ENCODE measurements around the gene SORCS3. TPM values are rescaled to one million over a fixed set of nuclear protein-coding genes. Genes with fewer than 3 reads are reported as not detected.
"Not testable (repeated sequence)": the region's sequence is repeated elsewhere in the genome, so short reads cannot be mapped to it uniquely, and the experiment has no call there.

SORCS3 gene
- total RNA-seq, 1 donor from 2014 or later, result 3.6 TPM

- intact Hi-C loops (cut with DNase I), result no loop called here
- no peak for ATAC-seq
- no peak for DNase-seq (ENCODE audit: low spot score)
Observed at GRCh38 chr10:104681485-104681884, 40.4 kb downstream of the SORCS3 start.

- ATAC-seq, result no peak
- DNase-seq (ENCODE audit: low spot score), result no peak
- intact Hi-C loops (cut with DNase I), result no loop called here
Observed at GRCh38 chr10:104683567-104683966, 42.5 kb downstream of the SORCS3 start.

- intact Hi-C loops (cut with DNase I), result no loop called here
- no peak for DNase-seq (ENCODE audit: low spot score)
- no peak for ATAC-seq
Observed at GRCh38 chr10:104686829-104687228, 45.7 kb downstream of the SORCS3 start.

GRCh38 chr10:104688251-104689042, 47.4 kb downstream of the SORCS3 start:
- no peak for ATAC-seq
- no peak for DNase-seq (ENCODE audit: low spot score)
- intact Hi-C loops (cut with DNase I), result no loop called here

- intact Hi-C loops (cut with DNase I), result no loop called here
- no peak for DNase-seq (ENCODE audit: low spot score)
- no peak for ATAC-seq
Observed at GRCh38 chr10:104689105-104689504, 48.0 kb downstream of the SORCS3 start.

GRCh38 chr10:104689547-104689946, 48.5 kb downstream of the SORCS3 start:
- DNase-seq (ENCODE audit: low spot score) (no peak), ATAC-seq (no peak)
- intact Hi-C loops (cut with DNase I), result no loop called here

GRCh38 chr10:104690101-104690500, 49.0 kb downstream of the SORCS3 start:
- intact Hi-C loops (cut with DNase I), result no loop called here
- no peak for DNase-seq (ENCODE audit: low spot score)
- ATAC-seq, result no peak

- no peak for DNase-seq (ENCODE audit: low spot score)
- intact Hi-C loops (cut with DNase I), result no loop called here
- no peak for ATAC-seq
Observed at GRCh38 chr10:104690959-104691358, 49.9 kb downstream of the SORCS3 start.

GRCh38 chr10:104694074-104694473, 53.0 kb downstream of the SORCS3 start:
- intact Hi-C loops (cut with DNase I), result no loop called here
- DNase-seq (ENCODE audit: low spot score) (no peak), ATAC-seq (no peak)

- intact Hi-C loops (cut with DNase I); DNase-seq (ENCODE audit: low spot score); ATAC-seq: not testable (repeated sequence)
Observed at GRCh38 chr10:104703262-104703661, 62.2 kb downstream of the SORCS3 start.

- ATAC-seq, result no peak
Observed at GRCh38 chr10:104706886-104707285, 65.8 kb downstream of the SORCS3 start.

GRCh38 chr10:104707602-104708459, 66.7 kb downstream of the SORCS3 start:
- DNase-seq (ENCODE audit: low spot score) (no peak), ATAC-seq (no peak)
- intact Hi-C loops (cut with DNase I), result no loop called here

More at GRCh38 chr10:104706886-104707285, 65.8 kb downstream of the SORCS3 start:
- intact Hi-C loops (cut with DNase I), result no loop called here
- DNase-seq (ENCODE audit: low spot score), result no peak

- intact Hi-C loops (cut with DNase I), result no loop called here
- ATAC-seq, result no peak
- no peak for DNase-seq (ENCODE audit: low spot score)
Observed at GRCh38 chr10:104711302-104711721, 70.2 kb downstream of the SORCS3 start.

GRCh38 chr10:104730593-104730992, 89.5 kb downstream of the SORCS3 start:
- DNase-seq (ENCODE audit: low spot score), result not testable (repeated sequence)

GRCh38 chr10:104731192-104731591, 90.1 kb downstream of the SORCS3 start:
- intact Hi-C loops (cut with DNase I), result no loop called here
- ATAC-seq (no peak), DNase-seq (ENCODE audit: low spot score) (no peak)

More at GRCh38 chr10:104730593-104730992, 89.5 kb downstream of the SORCS3 start:
- ATAC-seq; intact Hi-C loops (cut with DNase I): not testable (repeated sequence)

GRCh38 chr10:104732222-104732621, 91.1 kb downstream of the SORCS3 start:
- DNase-seq (ENCODE audit: low spot score) (no peak), ATAC-seq (peak; percentile 65)

GRCh38 chr10:104734433-104734832, 93.3 kb downstream of the SORCS3 start:
- DNase-seq (ENCODE audit: low spot score), result no peak
- ATAC-seq, result no peak
- intact Hi-C loops (cut with DNase I), result no loop called here

More at GRCh38 chr10:104732222-104732621, 91.1 kb downstream of the SORCS3 start:
- intact Hi-C loops (cut with DNase I), result no loop called here

- peak; percentile 56 for ATAC-seq
- DNase-seq (ENCODE audit: low spot score), result no peak
- intact Hi-C loops (cut with DNase I), result no loop called here
Observed at GRCh38 chr10:104735036-104735756, 94.1 kb downstream of the SORCS3 start.

- ATAC-seq (peak; percentile 36), DNase-seq (ENCODE audit: low spot score) (no peak)
- intact Hi-C loops (cut with DNase I), result no loop called here
Observed at GRCh38 chr10:104735757-104736391, 94.8 kb downstream of the SORCS3 start.
